ENCODE measurements around the gene CHAF1B.

DNA sequence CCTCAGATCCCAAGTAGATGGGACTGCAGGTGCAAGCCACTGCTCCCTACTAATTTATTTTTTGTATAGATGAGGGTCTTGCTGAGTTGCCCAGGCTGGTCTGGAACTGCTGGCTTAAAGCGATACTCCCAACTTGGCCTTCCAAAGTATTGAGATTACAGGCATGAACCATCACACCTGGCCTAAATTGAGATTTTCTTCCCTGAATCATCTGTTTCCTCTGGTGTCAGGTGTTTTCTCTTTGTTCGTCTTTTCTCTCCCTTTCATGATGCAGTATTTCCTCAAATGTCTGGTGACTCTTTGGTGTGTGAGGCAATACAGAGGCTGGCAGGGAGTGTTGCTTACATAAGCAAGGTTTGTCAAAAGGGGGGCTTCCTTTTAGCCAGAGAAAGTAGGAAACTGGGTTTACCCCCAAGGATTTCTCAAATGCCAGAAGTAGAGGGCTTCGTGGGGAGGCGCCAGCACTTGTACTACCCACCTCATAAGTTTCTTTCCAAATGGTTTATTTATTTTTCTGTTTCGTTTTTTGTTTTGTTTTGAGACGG, 67.2 kb downstream of the CHAF1B start:
- no peak for TF ChIP-seq POLR2AphosphoS5 (IDR thresholded peaks at IDR 0.05)
- TF ChIP-seq, protein P1, sequence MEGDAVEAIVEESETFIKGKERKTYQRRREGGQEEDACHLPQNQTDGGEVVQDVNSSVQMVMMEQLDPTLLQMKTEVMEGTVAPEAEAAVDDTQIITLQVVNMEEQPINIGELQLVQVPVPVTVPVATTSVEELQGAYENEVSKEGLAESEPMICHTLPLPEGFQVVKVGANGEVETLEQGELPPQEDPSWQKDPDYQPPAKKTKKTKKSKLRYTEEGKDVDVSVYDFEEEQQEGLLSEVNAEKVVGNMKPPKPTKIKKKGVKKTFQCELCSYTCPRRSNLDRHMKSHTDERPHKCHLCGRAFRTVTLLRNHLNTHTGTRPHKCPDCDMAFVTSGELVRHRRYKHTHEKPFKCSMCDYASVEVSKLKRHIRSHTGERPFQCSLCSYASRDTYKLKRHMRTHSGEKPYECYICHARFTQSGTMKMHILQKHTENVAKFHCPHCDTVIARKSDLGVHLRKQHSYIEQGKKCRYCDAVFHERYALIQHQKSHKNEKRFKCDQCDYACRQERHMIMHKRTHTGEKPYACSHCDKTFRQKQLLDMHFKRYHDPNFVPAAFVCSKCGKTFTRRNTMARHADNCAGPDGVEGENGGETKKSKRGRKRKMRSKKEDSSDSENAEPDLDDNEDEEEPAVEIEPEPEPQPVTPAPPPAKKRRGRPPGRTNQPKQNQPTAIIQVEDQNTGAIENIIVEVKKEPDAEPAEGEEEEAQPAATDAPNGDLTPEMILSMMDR (IDR thresholded peaks at IDR 0.05): no peak
- TF ChIP-seq POLR2A (IDR thresholded peaks at IDR 0.05): no peak
- no peak for TF ChIP-seq EP300 (IDR thresholded peaks at IDR 0.05; ENCODE audit: low read depth)

Measured in transverse colon (tissue), 4 donors.